NCI-H69 (cell line): ENCODE results near the gene ZC2HC1C.
"Not testable (repeated sequence)": the region's sequence is repeated elsewhere in the genome, so short reads cannot be mapped to it uniquely, and the experiment has no call there.

Source experiments
- DNase-seq: peaks from one replicate; lab custom pipeline; 2025; lab: John Stamatoyannopoulos, UW

ZC2HC1C gene

GRCh38 chr14:75054421-75054820 is 15.0 kb upstream of the ZC2HC1C start:
- DNase-seq: no peak

- DNase-seq: no peak
Observed at GRCh38 chr14:75059642-75060041, 9.8 kb upstream of the ZC2HC1C start.

GRCh38 chr14:75060420-75060819 is 9.0 kb upstream of the ZC2HC1C start:
- no peak for DNase-seq

- peak; percentile 40 for DNase-seq
Observed at GRCh38 chr14:75063013-75063412, 6.4 kb upstream of the ZC2HC1C start.

GRCh38 chr14:75063491-75064204 is 5.8 kb upstream of the ZC2HC1C start, which contains the start of gene ACYP1:
Gene ACYP1, minus strand, starts transcription at chr14:75064024. Its CDS starts 471 bp downstream, at chr14:75063553.
- DNase-seq: peak; percentile 97

GRCh38 chr14:75064205-75064567 is 5.3 kb upstream of the ZC2HC1C start:
- DNase-seq: no peak

GRCh38 chr14:75066691-75067090 is 2.8 kb upstream of the ZC2HC1C start:
- DNase-seq: no peak

- DNase-seq: no peak
Observed at GRCh38 chr14:75067212-75067611, 2.2 kb upstream of the ZC2HC1C start.

GRCh38 chr14:75067765-75068164 is 1.7 kb upstream of the ZC2HC1C start:
- DNase-seq: not testable (repeated sequence)

GRCh38 chr14:75068294-75069120 is 934 bp upstream of the ZC2HC1C start:
- peak; percentile 60 for DNase-seq

GRCh38 chr14:75069811-75070145 is 337 bp downstream of the ZC2HC1C start:
- no peak for DNase-seq

- DNase-seq: no peak
Observed at GRCh38 chr14:75070383-75070782, 942 bp downstream of the ZC2HC1C start.

- peak; percentile 51 for DNase-seq
Observed at GRCh38 chr14:75077794-75078193, 8.4 kb downstream of the ZC2HC1C start.

- no peak for DNase-seq
Observed at GRCh38 chr14:75079521-75079920, 10.1 kb downstream of the ZC2HC1C start.

- no peak for DNase-seq
Observed at GRCh38 chr14:75081660-75082229, 12.3 kb downstream of the ZC2HC1C start.

- no peak for DNase-seq
Observed at GRCh38 chr14:75083271-75083670, 13.8 kb downstream of the ZC2HC1C start.

- peak; percentile 13 for DNase-seq
Observed at GRCh38 chr14:75084513-75084912, 15.1 kb downstream of the ZC2HC1C start.

GRCh38 chr14:75088153-75088552 is 18.7 kb downstream of the ZC2HC1C start:
- DNase-seq: no peak

GRCh38 chr14:75088566-75089373 is 19.3 kb downstream of the ZC2HC1C start:
- DNase-seq: peak; percentile 77

- no peak for DNase-seq
Observed at GRCh38 chr14:75090353-75090752, 20.9 kb downstream of the ZC2HC1C start.

- DNase-seq: no peak
Observed at GRCh38 chr14:75091251-75091650, 21.8 kb downstream of the ZC2HC1C start.

GRCh38 chr14:75092698-75093097 is 23.3 kb downstream of the ZC2HC1C start:
- peak; percentile 37 for DNase-seq
